Measurements from ENCODE around the gene PRDM9. TPM values are rescaled to one million over a fixed set of nuclear protein-coding genes. Genes with fewer than 3 reads are reported as not detected.
"Not testable (repeated sequence)": the region's sequence is repeated elsewhere in the genome, so short reads cannot be mapped to it uniquely, and the experiment has no call there.

Gene PRDM9
- total RNA-seq, 2 experiments from 2014 or later = not detected

- Mint-ChIP-seq H3K4me3 (no peak overlapping the region), H3K9me3 (peaks cover 8% of the 10 kb centered on the region), H3K4me1 (ENCODE audit: low read depth) (no peaks in the 10 kb centered on the region), H3K27me3 (ENCODE audit: low read depth) (no peaks in the 10 kb centered on the region), H3K36me3 (ENCODE audit: low read depth) (no peaks in the 10 kb centered on the region), H3K27ac (no peak overlapping the region)
- intact Hi-C loops (cut with micrococcal nuclease) = no loop called here
- no peak for DNase-seq
- CTCF ChIA-PET = no interaction called here
Observed at GRCh38 chr5:23494558-23494957, 12.9 kb upstream of the PRDM9 start.

DNA sequence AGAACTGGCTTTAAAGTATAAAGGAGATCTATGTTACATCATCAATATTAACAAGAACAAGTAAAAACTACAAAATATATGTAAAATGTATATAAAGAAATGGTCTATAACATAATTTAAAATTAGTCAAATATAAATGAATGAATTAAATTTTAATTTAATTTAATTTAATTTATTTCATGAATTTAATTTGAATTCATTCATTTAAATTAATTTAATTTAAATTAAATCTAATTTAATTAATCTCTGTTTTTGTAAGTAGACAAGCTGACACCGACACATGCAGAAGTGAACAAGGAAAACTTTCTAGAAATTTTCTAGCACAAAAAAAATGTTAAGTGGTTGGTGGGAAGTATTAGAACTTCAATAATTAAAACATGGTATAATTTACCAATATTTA, 10.8 kb upstream of the PRDM9 start:
- intact Hi-C loops (cut with micrococcal nuclease) = no loop called here
- CTCF ChIA-PET = no interaction called here
- H3K27ac Mint-ChIP-seq = no peak overlapping the region
- H3K4me3 Mint-ChIP-seq = no peak overlapping the region
- DNase-seq = no peak
- no peaks in the 10 kb centered on the region for H3K4me1 Mint-ChIP-seq (ENCODE audit: low read depth)
- H3K36me3 Mint-ChIP-seq (ENCODE audit: low read depth) = no peaks in the 10 kb centered on the region
- peaks cover 10% of the 10 kb centered on the region for H3K9me3 Mint-ChIP-seq
- H3K27me3 Mint-ChIP-seq (ENCODE audit: low read depth) = no peaks in the 10 kb centered on the region

DNA sequence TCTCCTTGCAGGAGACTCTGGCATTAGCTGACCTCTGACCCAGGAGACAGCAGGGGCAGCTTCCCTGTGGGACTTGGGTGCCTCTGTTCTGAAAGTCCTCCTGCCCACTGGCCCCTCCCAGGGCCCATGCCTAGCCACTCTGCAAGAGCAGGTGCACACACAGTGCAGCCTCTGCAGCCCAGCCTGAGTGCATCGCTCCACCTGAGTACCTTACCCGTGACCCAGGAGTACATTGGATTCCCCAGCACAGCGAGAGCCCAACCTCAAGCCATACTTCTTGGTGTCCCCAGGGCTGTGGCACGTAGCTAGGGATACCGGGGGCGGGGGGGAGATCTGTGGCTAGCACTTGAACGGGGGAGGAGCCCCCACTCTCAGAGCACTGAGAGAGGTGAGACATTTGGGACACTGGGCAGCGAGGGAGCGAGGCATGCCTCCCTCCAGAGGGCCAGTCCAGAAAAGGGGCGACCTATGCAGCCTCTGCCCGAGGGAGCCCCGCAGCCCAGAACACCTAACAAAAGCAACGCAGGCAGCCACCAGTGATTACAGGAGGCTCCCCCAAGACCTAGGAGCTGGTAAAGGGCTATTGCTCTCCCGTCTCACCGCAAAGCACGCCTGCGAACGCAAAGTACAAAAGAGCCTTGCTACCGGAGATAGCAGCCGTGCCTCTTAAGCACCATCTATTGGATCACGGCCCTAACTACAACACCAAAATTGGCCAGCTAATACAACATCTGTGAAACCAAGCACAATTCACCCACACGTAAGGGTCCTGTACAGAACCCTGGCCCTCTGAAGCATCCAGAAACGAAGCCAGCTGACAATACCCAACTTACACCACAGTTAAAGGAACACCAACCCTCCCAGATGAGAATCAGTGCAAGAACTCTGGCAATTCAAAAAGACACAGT, 826 bp upstream of the PRDM9 start:
- no peaks in the 10 kb centered on the region for H3K27me3 Mint-ChIP-seq (ENCODE audit: low read depth)
- H3K36me3 Mint-ChIP-seq (ENCODE audit: low read depth) = no peaks in the 10 kb centered on the region
- no peak for DNase-seq
- peaks cover 13% of the 10 kb centered on the region for H3K9me3 Mint-ChIP-seq
- intact Hi-C loops (cut with micrococcal nuclease) = no loop called here
- CTCF ChIA-PET = no interaction called here
- H3K4me3 Mint-ChIP-seq = peak overlapping the region; percentile 26
- H3K4me1 Mint-ChIP-seq (ENCODE audit: low read depth) = no peaks in the 10 kb centered on the region
- H3K27ac Mint-ChIP-seq = no peak overlapping the region

- H3K4me1 Mint-ChIP-seq (ENCODE audit: low read depth); H3K27ac Mint-ChIP-seq; intact Hi-C loops (cut with micrococcal nuclease); H3K27me3 Mint-ChIP-seq (ENCODE audit: low read depth); DNase-seq; H3K4me3 Mint-ChIP-seq; CTCF ChIA-PET; H3K36me3 Mint-ChIP-seq (ENCODE audit: low read depth): not testable (repeated sequence)
- H3K9me3 Mint-ChIP-seq = peaks cover 20% of the 10 kb centered on the region
Observed at GRCh38 chr5:23510434-23510833, 3.0 kb downstream of the PRDM9 start.

GRCh38 chr5:23522553-23522952, 15.1 kb downstream of the PRDM9 start:
- intact Hi-C loops (cut with micrococcal nuclease) = no loop called here
- CTCF ChIA-PET = no interaction called here
- Mint-ChIP-seq H3K27ac (no peak overlapping the region), H3K4me1 (ENCODE audit: low read depth) (no peaks in the 10 kb centered on the region), H3K27me3 (ENCODE audit: low read depth) (no peaks in the 10 kb centered on the region), H3K36me3 (ENCODE audit: low read depth) (no peaks in the 10 kb centered on the region), H3K9me3 (peaks cover 6% of the 10 kb centered on the region), H3K4me3 (no peak overlapping the region)
- no peak for DNase-seq

GRCh38 chr5:23523031-23523430, 15.6 kb downstream of the PRDM9 start:
- no peaks in the 10 kb centered on the region for H3K27me3 Mint-ChIP-seq (ENCODE audit: low read depth)
- no peak overlapping the region for H3K27ac Mint-ChIP-seq
- H3K4me3 Mint-ChIP-seq = no peak overlapping the region
- H3K4me1 Mint-ChIP-seq (ENCODE audit: low read depth) = no peaks in the 10 kb centered on the region
- H3K9me3 Mint-ChIP-seq = peaks cover 8% of the 10 kb centered on the region
- no peak for DNase-seq
- intact Hi-C loops (cut with micrococcal nuclease) = no loop called here
- H3K36me3 Mint-ChIP-seq (ENCODE audit: low read depth) = no peaks in the 10 kb centered on the region
- CTCF ChIA-PET = no interaction called here

GRCh38 chr5:23523998-23524397, 16.6 kb downstream of the PRDM9 start:
- Mint-ChIP-seq H3K4me1 (ENCODE audit: low read depth) (no peaks in the 10 kb centered on the region), H3K27me3 (ENCODE audit: low read depth) (no peaks in the 10 kb centered on the region), H3K27ac (no peak overlapping the region), H3K4me3 (no peak overlapping the region), H3K9me3 (peaks cover 13% of the 10 kb centered on the region), H3K36me3 (ENCODE audit: low read depth) (no peaks in the 10 kb centered on the region)
- intact Hi-C loops (cut with micrococcal nuclease) = no loop called here
- no peak for DNase-seq
- CTCF ChIA-PET = no interaction called here

DNA sequence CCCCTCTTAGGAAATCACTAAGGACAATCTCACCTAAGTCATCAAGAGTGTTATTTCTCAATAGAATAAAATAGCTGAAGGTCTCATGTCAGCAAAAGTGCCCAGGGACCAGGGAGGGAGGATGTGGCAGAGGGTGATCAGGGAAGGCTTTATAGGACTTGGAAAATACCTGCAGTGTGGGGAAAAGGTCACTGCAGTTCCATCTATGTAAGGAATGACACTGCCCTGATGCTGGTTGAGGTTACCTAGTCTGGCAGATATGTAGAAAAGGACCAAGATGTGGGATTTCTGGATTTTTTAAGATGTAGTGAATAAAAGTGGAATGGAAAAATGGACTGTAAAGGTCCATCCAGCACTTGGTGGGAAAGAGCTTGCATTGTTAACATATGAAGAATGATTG, 18.3 kb downstream of the PRDM9 start:
- Mint-ChIP-seq H3K27ac (no peak overlapping the region), H3K4me3 (no peak overlapping the region), H3K9me3 (peaks cover 9% of the 10 kb centered on the region), H3K27me3 (ENCODE audit: low read depth) (no peaks in the 10 kb centered on the region), H3K4me1 (ENCODE audit: low read depth) (no peaks in the 10 kb centered on the region), H3K36me3 (ENCODE audit: low read depth) (no peaks in the 10 kb centered on the region)
- intact Hi-C loops (cut with micrococcal nuclease) = no loop called here
- CTCF ChIA-PET = no interaction called here
- DNase-seq = no peak

DNA sequence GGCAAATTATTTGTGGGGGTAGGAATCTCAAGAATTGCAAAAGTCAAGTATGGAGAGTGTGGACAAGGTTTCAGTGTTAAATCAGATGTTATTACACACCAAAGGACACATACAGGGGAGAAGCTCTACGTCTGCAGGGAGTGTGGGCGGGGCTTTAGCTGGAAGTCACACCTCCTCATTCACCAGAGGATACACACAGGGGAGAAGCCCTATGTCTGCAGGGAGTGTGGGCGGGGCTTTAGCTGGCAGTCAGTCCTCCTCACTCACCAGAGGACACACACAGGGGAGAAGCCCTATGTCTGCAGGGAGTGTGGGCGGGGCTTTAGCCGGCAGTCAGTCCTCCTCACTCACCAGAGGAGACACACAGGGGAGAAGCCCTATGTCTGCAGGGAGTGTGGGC, 19.2 kb downstream of the PRDM9 start:
- H3K27ac Mint-ChIP-seq; CTCF ChIA-PET; DNase-seq; H3K27me3 Mint-ChIP-seq (ENCODE audit: low read depth); intact Hi-C loops (cut with micrococcal nuclease); H3K9me3 Mint-ChIP-seq; H3K36me3 Mint-ChIP-seq (ENCODE audit: low read depth); H3K4me1 Mint-ChIP-seq (ENCODE audit: low read depth); H3K4me3 Mint-ChIP-seq: not testable (repeated sequence)

DNA sequence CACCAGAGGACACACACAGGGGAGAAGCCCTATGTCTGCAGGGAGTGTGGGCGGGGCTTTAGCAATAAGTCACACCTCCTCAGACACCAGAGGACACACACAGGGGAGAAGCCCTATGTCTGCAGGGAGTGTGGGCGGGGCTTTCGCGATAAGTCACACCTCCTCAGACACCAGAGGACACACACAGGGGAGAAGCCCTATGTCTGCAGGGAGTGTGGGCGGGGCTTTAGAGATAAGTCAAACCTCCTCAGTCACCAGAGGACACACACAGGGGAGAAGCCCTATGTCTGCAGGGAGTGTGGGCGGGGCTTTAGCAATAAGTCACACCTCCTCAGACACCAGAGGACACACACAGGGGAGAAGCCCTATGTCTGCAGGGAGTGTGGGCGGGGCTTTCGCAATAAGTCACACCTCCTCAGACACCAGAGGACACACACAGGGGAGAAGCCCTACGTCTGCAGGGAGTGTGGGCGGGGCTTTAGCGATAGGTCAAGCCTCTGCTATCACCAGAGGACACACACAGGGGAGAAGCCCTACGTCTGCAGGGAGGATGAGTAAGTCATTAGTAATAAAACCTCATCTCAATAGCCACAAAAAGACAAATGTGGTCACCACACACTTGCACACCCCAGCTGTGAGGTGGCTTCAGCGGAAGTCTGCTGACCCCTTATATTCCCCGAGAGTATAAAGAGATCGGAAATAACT, 20.0 kb downstream of the PRDM9 start:
- DNase-seq; H3K4me3 Mint-ChIP-seq; H3K27me3 Mint-ChIP-seq (ENCODE audit: low read depth); CTCF ChIA-PET; intact Hi-C loops (cut with micrococcal nuclease); H3K4me1 Mint-ChIP-seq (ENCODE audit: low read depth); H3K9me3 Mint-ChIP-seq; H3K36me3 Mint-ChIP-seq (ENCODE audit: low read depth); H3K27ac Mint-ChIP-seq: not testable (repeated sequence)

DNA sequence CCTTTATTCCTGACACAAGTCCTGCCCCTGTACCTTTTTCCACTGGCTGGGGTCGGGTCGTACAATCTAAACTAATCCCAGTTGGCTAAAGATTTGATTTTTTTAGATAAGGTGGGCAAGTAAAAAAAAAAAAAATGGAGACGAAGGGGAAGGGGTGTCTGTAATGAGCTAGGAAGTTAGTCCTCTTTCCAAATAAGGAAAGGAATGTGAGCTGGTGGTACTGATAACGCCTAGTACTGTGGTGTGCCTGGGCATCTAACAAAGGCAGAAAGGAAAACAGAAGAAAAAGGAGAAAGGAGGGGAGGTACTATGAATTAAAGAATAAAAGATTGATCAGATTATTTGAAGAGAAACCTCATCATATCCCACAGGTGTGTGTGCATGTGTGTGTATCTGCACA, 21.3 kb downstream of the PRDM9 start:
- intact Hi-C loops (cut with micrococcal nuclease) = no loop called here
- no peaks in the 10 kb centered on the region for H3K27me3 Mint-ChIP-seq (ENCODE audit: low read depth)

GRCh38 chr5:23530571-23530970, 23.2 kb downstream of the PRDM9 start:
- DNase-seq = no peak
- Mint-ChIP-seq H3K27me3 (ENCODE audit: low read depth) (no peaks in the 10 kb centered on the region), H3K27ac (no peak overlapping the region), H3K36me3 (ENCODE audit: low read depth) (no peaks in the 10 kb centered on the region), H3K4me1 (ENCODE audit: low read depth) (no peaks in the 10 kb centered on the region), H3K9me3 (peaks cover 10% of the 10 kb centered on the region), H3K4me3 (no peak overlapping the region)
- CTCF ChIA-PET = no interaction called here
- intact Hi-C loops (cut with micrococcal nuclease) = no loop called here

More for the DNA sequence above, 21.3 kb downstream of the PRDM9 start:
- CTCF ChIA-PET = no interaction called here
- DNase-seq = no peak
- Mint-ChIP-seq H3K4me1 (ENCODE audit: low read depth) (no peaks in the 10 kb centered on the region), H3K27ac (no peak overlapping the region), H3K4me3 (no peak overlapping the region), H3K36me3 (ENCODE audit: low read depth) (no peaks in the 10 kb centered on the region), H3K9me3 (peaks cover 10% of the 10 kb centered on the region)

DNA sequence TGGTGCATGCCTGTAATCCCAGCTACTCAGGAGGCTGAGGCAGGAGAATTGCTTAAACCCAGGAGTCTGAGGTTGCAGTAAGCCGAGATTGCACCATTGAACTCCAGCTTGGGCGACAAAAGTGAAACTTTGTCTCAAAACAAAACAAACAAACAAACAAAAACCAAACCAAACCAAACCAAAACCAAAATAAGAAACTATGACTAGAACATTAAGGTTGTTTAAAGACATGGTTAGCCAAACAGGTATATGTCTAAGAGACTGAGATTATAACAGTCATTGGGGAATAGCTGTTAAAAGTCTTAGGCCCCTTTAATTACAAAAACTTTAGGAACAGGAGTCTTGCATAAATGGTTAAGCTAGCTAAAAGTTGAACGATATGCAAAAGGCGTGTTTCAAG, 63.6 kb downstream of the PRDM9 start:
- H3K27ac Mint-ChIP-seq = no peak overlapping the region
- H3K4me1 Mint-ChIP-seq (ENCODE audit: low read depth) = no peaks in the 10 kb centered on the region
- peaks cover 9% of the 10 kb centered on the region for H3K9me3 Mint-ChIP-seq
- intact Hi-C loops (cut with micrococcal nuclease) = no loop called here
- no peak for DNase-seq
- H3K4me3 Mint-ChIP-seq = no peak overlapping the region
- no peaks in the 10 kb centered on the region for H3K36me3 Mint-ChIP-seq (ENCODE audit: low read depth)
- H3K27me3 Mint-ChIP-seq (ENCODE audit: low read depth) = no peaks in the 10 kb centered on the region
- CTCF ChIA-PET = no interaction called here
